HG03097 (cell line): ENCODE data around the gene KCNS3.
"Not testable (repeated sequence)": the region's sequence is repeated elsewhere in the genome, so short reads cannot be mapped to it uniquely, and the experiment has no call there.

Experiments
- ATAC-seq: cut with Tn5 transposase; IDR thresholded peaks from one replicate; pipeline ENCODE4 v1.9.1; 2021; ENCODE audit not compliant: unreplicated experiment, low FRiP score

Gene KCNS3

DNA sequence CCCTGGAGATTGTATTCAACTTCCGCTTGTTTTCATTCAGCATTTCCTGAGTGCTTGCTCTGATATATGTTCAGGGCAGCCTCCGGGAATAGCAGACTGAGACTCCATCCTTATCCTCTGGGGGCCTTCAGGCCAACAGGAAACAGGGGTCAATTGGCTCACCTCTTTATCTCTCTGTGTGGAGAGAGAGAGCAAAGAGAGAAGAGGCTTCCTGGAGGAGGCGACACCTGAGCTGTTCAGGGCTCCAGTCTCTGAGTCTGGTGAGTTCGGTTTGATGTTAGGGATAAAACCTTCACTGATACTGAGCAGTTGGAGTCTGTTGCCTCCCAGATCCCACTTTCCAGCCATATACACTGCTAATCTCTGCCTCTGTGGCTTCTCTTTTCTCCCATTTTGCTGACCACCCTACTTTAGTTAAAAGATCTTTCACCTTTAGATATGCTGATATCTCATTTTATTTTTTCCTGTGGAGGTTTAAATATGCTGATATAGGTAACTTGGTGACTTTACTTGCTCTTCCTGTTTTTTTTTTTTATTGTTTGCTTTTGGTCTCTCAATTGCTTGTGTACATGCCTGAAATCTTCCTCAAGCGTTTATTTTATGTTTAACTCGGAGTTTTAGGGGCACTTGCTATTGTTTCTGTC lies 56.9 kb downstream of the KCNS3 start:
- ATAC-seq: no peak

DNA sequence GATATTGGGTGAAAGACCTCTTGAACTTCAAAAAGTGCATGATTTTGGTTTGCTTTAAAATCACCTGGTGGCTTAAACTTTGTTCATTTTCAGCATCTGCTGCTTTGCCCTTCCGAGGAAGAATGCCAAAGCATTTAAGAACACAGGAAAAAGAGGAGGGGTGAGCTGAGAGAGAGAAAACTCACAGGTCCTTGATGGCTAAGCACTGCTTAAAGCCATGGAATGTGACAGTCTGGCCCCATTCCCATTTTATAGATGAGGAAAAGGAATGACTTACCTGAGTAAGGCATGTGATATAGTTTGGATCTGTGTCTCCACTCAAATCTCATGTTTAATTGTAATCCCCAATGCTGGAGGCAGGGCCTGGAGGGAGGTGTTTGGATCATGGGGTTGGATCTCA lies 58.1 kb downstream of the KCNS3 start:
- ATAC-seq: no peak

DNA sequence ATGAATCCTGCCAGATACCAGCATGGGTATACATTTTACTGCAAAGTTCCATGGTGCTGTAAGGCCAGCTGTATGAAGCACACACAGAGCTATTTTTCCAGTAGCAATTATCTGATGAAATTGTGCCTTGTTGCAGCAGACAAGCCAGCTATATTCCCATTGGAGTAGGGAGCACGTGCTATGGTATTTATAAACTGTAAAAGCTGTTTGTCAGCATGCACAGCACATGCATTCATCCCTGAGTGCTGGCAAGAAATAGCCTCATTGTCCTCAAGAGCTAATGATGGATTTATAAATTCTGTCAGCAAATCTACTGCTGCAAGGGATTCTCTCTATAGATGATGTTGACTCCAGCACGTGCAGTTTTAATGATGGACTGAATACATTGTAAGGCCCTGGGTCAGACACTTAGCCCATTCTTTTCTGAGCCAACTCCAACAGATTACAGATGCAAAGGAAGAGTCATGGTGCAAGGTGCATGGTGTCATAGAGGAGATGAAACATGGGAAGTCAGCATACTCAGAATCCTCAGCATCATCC lies 61.7 kb downstream of the KCNS3 start:
- ATAC-seq: no peak

DNA sequence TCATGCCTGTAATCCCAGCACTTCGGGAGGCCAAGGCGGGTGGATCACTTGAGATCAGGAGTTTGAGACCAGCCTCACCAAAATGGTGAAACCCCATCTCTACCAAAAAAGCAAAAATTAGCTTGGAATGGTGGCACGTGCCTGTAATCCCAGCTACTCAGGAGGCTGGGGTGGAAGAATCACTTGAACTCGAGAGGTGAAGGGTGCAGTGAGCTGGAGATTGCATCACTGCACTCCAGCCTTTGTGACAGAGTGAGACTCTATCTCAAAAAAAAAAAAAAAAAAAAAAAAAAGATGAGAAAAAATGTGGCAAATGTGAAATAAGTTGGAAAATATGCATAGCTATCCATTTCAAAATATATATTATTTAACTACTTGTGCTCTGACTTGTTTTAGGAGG lies 65.0 kb downstream of the KCNS3 start:
- ATAC-seq: no peak

DNA sequence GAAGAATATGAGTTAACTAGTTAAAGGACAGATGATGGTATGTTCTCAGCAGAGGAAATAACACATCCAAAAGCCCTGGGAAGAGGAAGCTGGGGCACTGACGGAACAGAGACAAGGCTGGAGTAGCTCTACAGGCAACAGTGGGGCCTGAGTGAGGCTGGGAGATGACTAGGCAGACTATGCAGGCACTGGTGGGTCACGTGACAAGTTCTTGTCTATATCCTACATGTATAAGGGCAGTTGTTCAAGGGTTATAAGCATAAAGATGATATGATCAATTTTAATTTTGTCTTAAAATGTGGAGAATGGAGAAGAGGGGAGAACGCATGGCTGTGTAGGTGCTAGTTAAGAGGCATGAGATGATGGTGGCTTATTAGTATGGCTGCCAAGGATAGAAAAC lies 68.6 kb downstream of the KCNS3 start:
- ATAC-seq: no peak

DNA sequence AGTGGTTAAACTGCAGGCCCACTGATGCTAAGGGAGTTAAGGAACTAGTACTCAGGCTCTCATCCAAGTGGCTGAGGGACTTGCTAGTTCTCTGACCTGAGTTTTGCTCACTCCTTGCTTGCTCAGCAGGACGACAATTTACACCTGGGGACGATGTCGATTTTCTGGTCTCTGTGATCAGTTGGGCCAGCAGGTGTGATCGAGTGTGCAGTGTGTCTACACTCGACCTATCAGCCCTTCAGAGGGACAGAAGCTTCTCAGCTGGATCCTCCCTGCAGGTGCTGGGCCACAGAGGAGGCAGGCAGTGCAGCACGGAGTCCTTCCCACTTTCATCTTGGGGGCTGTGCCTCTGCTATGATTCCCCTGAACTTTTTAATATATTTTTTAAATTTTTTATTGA lies 71.5 kb downstream of the KCNS3 start:
- ATAC-seq: no peak

DNA sequence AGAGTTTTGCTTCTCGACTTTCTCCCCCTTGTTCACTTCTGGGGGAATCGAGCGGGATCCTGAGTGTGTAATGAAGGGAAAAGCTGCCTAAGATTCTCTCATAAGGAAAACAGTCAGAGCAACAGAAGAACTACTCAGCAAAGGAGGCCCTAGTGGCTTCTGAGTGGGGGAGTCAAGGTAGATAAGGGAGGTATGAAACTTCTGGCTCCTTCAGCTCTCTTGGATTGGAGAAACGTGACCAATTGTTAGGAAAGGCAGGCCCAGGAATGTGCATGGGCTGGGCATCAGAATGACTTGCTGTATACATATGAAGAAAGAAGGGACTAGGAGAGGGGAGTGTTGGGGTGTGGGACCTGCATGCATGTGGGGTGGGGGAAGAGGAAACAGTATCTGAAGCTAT lies 73.1 kb downstream of the KCNS3 start:
- no peak for ATAC-seq

DNA sequence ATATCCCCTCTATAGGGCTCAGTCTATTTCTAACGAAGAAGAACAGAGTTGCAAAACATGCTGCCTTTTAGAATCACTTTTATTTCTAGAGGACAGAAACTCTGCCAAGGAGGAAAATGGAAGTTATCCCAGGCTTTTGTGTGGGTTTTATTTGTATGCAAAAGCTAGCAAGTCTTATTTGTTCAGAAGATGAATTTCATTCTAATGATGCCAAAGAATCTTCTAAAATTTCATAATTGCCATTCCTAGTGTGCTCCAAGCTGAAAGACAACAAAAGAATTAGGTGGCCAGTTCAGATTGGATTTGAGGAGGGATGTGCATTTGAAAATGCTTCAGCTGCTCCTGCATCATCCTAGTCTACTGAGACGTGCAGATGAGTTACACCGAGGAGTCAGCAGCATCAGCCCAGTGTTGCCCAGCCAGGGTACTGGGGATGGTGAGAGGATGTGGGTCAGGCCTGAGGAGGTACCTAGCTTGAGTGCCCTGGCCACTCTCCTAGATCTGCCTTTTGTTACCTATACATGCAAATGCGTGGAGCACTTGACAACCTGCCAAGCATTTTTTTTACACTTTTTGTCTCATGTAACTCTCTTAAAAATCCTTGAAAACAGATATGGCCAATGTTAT lies 80.1 kb downstream of the KCNS3 start:
- ATAC-seq: no peak

DNA sequence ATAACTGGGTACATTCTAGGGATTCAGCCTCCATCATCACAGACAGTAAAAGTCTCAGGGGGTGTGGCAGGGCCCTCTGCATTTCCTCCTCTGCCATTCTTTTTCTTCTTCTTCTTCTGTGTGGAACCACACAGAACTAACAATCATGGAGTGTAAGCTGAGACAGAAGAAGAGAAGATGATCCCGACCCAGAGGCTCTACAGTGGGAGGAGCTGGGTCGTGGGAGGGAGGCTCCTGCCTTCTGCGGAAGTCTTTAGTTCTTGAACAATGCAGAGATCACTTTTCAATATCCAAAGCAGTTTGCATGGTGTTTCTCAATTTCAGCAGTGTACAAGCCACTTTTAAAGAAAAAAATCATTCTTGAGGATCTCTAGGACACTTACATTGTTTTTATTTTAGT lies 80.9 kb downstream of the KCNS3 start:
- no peak for ATAC-seq

DNA sequence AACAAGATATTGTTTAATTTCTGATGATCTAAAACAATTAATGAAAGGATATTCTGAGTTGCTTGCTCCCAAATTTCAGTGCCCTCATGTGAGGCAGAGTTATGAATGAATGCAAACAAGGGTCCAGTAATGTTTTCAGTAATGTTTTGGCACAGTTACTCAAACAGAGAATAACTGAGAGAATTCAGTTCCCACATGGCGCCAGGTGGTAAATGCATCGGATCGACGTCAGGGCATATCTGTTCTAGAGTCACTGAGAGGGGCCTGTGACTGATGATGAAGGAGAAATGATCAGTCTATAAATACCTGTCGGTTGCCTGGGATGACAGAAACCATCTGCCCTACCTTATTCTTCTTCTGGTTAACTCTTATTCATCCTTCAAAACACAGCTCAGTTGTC lies 81.4 kb downstream of the KCNS3 start:
- ATAC-seq: no peak

DNA sequence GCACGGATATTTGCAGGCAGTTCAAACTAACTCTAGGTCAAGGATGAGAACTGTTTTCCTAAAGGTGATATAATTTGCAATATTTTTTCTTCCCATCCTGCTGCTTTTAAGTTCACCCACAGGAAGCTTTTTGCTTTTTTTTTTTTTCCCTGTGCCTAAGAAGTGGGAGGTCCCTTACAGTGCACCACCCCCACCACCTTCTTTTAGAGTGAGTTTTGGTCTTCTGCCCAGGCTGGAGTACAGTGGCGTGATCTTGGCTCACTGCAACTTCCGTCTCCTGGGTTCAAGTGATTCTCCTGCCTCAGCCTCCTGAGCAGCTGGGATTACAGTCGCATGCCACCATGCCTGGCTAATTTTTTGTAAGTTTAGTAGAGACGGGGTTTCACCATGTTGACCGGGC lies 82.5 kb downstream of the KCNS3 start:
- ATAC-seq: no peak

DNA sequence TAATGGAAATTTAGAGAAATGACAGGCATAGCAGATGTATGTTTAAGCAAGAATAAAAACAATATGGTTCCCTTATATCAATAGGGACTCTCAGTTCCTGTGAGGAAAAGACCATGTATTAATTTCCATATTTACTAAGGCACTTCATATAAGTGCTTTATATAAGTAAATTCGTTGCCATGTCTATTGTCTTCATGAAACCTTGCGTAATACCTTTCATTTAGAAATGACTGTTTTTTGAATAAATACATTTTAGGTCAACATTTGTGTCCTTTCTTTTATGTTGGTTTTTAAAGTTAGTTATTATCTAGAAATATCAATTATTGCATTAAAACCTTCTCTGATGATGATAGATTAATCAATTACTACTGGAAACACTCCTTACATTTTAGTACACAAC lies 83.3 kb downstream of the KCNS3 start:
- ATAC-seq: no peak

DNA sequence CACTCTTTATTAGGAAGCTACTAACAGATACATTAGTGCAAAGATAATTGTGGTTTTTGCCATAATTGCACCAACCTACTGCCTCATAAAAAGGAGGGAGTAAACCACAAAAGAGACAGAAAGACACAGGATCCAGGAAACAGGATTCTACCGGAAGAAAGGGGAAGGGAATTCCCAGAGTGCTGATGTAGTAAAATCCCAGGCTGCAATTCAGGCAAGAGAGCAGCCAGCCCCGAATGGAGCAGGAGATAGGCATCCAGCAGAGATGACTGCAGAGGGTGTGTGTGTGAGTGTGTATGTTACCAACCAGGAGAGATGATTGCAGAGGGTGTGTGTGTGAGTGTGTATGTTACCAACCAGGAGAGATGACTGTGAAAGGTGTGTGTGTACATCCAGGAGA lies 84.4 kb downstream of the KCNS3 start:
- no peak for ATAC-seq

DNA sequence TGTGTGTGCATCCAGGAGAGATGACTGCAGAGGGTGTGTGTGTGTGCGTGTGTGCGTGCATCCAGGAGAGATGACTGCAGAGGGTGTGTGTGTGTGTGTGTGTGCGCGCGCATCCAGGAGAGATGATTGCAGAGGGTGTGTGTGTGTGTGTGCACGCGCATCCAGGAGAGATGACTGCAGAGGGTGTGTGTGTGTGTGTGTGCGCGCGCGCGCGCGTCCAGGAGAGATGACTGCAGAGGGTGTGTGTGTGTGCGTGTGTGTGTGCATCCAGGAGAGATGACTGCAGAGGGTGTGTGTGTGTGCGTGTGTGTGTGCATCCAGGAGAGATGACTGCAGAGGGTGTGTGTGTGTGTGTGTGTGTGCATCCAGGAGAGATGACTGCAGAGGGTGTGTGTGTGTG lies 85.1 kb downstream of the KCNS3 start:
- not testable (repeated sequence) for ATAC-seq

DNA sequence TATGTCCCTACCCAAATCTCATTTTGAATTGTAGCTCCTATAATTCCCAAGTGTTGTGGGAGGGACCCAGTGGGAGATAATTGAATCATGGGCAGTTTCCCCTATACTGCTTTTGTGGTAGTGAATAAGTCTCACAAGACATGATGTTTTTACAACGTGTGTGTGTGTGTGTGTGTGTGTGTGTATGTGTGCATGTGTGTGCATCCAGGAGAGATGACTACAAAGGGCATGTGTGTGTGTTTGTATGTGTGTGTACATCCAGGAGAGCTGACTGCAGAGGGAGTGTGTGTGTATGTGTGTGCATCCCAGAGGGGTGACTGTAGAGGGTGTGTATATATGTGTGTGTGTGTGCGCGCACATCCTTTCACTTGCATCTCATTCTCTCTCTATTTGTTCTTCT lies 86.7 kb downstream of the KCNS3 start:
- no peak for ATAC-seq

DNA sequence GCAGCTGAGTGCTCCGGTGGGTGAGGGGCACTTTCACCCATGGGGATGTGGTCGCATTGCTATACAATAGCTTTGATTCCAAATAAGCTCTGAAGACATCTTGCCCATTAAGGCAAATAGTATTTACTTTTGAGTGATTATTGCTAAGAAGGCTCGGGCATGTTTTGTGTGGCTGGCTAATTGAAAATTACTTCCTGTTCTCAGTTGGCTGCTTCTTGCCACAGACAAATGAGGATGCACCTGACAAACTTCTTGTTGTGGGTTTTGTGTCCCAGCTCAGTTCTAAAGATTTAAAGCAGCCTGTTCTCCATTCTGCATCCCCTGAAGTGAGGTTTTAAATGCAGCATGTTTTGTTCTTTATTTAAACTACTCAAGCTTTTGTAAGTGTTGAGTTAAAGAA lies 88.3 kb downstream of the KCNS3 start:
- ATAC-seq: no peak

DNA sequence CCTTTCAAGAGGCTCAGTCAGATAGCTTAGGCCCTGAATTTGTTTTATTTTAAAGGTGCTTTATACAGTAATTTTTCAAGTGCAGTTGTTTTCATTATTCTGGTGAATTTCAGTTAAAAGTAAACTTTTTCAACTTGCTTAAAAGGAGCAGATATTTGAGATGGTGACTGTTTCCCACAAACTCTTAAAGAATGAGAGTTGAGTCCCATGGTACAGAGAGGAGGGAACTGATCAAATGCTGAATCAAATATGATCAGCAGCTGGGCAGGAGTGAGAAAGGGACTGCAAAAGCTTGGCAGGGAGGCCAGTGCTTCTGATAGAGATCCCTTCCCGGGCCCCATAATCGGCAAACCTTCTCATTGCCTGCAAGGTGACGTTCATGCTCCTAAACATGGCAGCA lies 91.2 kb downstream of the KCNS3 start:
- no peak for ATAC-seq

DNA sequence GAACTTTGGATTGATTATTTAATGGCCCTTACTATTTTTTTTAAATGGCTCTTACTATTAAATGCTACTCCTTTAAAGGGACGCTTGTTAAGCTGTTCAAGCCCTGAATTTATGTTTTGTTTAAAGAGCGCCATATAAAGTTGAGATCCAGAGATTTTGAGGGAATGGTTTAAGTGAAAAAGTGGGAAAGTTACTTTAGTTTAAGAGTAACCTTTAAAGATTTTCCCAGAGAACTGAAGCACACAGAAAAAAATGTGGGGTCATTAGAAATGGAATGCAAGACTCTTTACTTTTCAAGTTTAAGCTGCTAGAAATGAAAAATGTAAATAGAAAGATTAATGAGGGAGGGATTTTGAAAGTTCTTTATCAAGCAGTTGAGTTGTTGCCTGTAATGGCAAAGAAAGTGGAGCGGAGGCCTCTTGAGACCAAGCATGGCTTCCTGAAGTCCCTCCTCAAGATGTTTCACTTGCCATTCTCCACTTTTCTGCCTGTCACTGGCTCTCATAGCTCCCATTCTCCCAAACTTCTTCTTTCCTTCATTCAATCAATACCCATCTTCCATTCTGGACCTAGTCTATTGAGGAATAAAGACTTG lies 93.2 kb downstream of the KCNS3 start:
- ATAC-seq: no peak

DNA sequence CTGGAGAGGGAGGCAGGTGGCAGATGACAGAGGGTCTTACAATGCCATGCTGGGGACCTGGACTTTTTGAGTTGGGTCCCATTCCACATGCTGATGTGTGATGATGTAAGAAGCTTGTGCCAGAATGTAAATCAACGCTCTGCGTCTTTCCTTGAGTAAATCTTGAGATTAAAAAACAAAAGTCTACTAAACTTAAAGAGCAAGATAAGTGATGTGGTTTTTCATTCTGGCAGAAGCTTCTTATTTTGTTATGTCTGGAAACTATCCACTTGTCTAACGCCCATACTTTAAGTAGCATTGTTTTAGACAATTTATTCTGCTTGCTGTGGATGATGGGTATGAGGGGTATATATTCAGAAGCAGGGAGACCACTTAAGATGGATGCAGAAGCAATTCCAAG lies 94.5 kb downstream of the KCNS3 start:
- no peak for ATAC-seq

DNA sequence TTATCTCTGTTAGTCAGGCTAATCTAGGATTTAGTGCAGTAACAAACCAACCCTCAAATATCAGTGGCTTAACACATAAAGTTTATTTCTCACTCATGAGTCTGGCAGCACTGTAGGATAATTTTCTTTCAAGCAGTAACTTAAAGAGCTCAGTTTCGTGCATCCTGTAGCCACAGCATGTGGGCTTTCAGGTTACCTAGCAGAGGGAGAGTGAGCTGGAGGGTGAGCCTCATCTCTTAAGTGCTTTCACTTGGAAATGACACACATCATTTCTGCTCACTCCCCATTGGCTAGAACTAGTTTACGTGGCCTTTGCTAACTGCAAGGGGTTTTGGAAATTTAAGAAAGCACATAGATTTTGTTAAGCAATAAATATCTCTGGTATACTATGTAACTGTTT lies 96.9 kb downstream of the KCNS3 start:
- no peak for ATAC-seq

DNA sequence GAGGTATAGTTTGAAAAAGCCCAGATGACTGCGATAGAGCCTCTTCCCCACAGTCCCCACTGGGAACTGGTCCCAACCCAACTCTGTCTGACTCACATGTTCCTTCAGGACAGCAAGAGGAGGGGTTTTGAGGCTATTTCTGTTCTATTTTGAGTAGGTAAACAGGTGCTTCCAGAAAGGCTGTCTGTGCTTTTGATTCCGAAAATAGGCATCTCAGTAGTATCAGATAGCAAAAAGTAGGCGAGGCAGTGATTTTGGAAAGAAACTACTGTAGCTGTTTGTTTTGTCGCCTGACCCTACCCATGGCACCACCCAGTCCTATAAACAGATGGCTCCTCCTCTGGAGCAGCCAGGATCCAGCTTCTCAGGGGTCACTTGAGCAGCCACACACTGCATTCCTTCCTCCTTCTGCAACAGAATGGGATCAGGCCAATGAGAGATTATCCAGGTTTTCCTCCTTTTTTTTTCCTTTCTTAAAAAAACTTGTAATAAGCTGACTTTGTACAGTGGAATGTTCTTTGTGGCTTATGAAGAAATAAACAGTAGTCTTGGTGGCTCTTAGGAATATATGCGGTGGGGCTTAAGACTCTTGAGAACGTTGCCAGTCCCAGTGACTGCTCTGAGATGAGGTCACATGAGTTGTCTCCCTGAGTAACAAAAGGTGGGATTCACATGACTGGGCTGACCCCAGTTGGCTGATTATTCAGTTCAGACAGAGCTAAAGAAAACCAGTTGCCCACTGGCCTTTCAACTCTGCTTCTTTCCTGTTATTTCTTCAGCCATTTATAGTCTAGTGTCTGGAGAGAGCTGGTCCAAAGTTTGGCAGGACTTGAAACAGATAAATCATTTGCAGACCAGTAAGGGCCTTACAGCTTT lies 98.6 kb downstream of the KCNS3 start:
- no peak for ATAC-seq
